Right lobe of liver (tissue), 4 donors: ENCODE results near the gene CD9.

Experiments used
- POLR2A ChIP-seq: fragments of 450-650 bp; IDR thresholded peaks from one replicate; pipeline ENCODE4 v1.6.1; 2017; ENCODE audit warnings: antibody characterized with exemption, mild to moderate bottlenecking
- TF ChIP-seq, protein P1 (sequence below), 4 donors: fragments of 200-600 bp in 3 of 4; fragments of 450-650 bp in 1 of 4; IDR thresholded peaks; one replicate each; pipeline versions ENCODE4 v1.5.1 to v1.8.0; 2016 to 2022; ENCODE audit warnings: antibody characterized with exemption in 4 of 4, mild to moderate bottlenecking in 2 of 4
- donor health status: DM: no; HTN: no; CAD: no.
- donor health status: DM: no; HTN: no; CAD: no.
- donor health status: DM: no; HTN: yes; CAD: no.

GRCh38 chr12:6273205-6273540, 73.0 kb downstream of the CD9 start:
- TF ChIP-seq, protein P1, sequence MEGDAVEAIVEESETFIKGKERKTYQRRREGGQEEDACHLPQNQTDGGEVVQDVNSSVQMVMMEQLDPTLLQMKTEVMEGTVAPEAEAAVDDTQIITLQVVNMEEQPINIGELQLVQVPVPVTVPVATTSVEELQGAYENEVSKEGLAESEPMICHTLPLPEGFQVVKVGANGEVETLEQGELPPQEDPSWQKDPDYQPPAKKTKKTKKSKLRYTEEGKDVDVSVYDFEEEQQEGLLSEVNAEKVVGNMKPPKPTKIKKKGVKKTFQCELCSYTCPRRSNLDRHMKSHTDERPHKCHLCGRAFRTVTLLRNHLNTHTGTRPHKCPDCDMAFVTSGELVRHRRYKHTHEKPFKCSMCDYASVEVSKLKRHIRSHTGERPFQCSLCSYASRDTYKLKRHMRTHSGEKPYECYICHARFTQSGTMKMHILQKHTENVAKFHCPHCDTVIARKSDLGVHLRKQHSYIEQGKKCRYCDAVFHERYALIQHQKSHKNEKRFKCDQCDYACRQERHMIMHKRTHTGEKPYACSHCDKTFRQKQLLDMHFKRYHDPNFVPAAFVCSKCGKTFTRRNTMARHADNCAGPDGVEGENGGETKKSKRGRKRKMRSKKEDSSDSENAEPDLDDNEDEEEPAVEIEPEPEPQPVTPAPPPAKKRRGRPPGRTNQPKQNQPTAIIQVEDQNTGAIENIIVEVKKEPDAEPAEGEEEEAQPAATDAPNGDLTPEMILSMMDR (IDR thresholded peaks at IDR 0.05) = no peak
- TF ChIP-seq POLR2A = no peak
